Colonic mucosa (tissue), 4 donors: ENCODE measurements around the gene MSI2. TPM values are rescaled to one million over a fixed set of nuclear protein-coding genes. Genes with fewer than 3 reads are reported as not detected.

ENCODE experiments used
- DNase-seq: peaks from one replicate; pipeline ENCODE4 v3.0.0-alpha.2; 2020
- H3K27ac ChIP-seq: fragments of 200-600 bp; one replicate; pipeline ENCODE4 v1.8.0; 2021
- H3K27me3 ChIP-seq: fragments of 200-600 bp; one replicate; pipeline ENCODE4 v1.8.0; 2021
- H3K36me3 ChIP-seq: fragments of 200-600 bp; one replicate; pipeline ENCODE4 v1.8.0; 2021
- H3K4me1 ChIP-seq: fragments of 200-600 bp; one replicate; pipeline ENCODE4 v1.8.0; 2021; ENCODE audit warnings: mild to moderate bottlenecking
- H3K4me3 ChIP-seq: fragments of 200-600 bp; one replicate; pipeline ENCODE4 v1.8.0; 2021
- H3K9ac ChIP-seq, 2 donors: one replicate each; pipeline ENCODE4 v1.7.0; 2013; ENCODE audit warnings: control low read depth in 2 of 2, low read depth in 2 of 2, low read length in 2 of 2
- H3K9me3 ChIP-seq: fragments of 200-600 bp; one replicate; pipeline ENCODE4 v1.8.0; 2021
- intact Hi-C: fragments of 100-400 bp; cut with DNase I; formaldehyde crosslinking; loops from one replicate; pipeline ENCODE4 v1.14.1; 2022
- total RNA-seq, 2 donors: library from RNA; stranded (reverse); fragmentation: NEBNext Ultra II Directional in 1 of 2; extraction: Animal tissue kit (Norgen Biotek cat#: 25700) in 1 of 2; gene quantifications; one replicate each; pipeline ENCODE4 v1.2.1, GENCODE V29; 2021
- TF ChIP-seq, protein P1 (sequence below): fragments of 200-600 bp; IDR thresholded peaks from one replicate; pipeline ENCODE4 v1.8.0; 2022; ENCODE audit warnings: antibody characterized with exemption, mild to moderate bottlenecking
- donor health status: healthy.
- donor health status: DM: no; HTN: no; CAD: no.
- donor health status: DM: no; HTN: no; CAD: no.

MSI2 gene
- total RNA-seq, 2 donors from 2014 or later, result 61.6 to 75.4 TPM

DNA sequence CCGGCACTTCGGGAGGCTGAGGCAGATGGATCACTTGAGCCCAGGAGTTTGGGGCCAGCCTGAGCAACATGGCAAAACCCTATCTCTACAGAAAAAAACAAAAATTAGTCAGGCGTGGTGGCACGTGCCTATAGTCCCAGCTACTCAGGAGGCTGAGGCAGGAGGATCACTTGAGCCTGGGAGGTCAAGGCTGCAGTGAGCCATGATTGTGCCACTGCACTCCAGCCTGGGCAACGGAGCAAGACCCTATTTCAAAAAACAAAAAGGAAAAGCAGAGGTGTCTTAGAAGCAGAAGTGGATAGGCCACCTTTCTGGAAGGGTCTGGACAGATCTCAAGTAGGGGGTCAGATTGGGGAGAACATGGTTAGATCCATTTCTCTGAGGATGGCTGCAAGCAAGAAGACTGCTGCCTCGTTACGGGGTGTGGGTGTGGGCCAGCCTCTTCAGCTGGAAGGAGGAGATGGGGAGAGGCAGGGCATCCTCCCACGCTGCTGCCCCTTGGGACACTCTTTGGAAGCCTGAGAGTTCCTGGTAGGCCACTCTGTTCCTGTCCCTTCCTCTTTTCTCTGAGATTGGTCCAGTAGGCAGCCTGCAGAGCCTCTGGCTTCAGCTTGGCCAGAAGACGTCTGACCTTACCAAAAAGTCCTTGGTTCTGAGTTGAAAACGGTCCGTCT lies 208.0 kb downstream of the MSI2 start:
- no peak for DNase-seq
- H3K9me3 ChIP-seq, result no peaks in the 10 kb centered on the region
- H3K27me3 ChIP-seq, result no peaks in the 10 kb centered on the region
- H3K4me1 ChIP-seq, result no peaks in the 10 kb centered on the region
- H3K4me3 ChIP-seq, result no peak overlapping the region
- no peak overlapping the region for H3K27ac ChIP-seq
- no peak overlapping the region for H3K9ac ChIP-seq
- TF ChIP-seq, protein P1, sequence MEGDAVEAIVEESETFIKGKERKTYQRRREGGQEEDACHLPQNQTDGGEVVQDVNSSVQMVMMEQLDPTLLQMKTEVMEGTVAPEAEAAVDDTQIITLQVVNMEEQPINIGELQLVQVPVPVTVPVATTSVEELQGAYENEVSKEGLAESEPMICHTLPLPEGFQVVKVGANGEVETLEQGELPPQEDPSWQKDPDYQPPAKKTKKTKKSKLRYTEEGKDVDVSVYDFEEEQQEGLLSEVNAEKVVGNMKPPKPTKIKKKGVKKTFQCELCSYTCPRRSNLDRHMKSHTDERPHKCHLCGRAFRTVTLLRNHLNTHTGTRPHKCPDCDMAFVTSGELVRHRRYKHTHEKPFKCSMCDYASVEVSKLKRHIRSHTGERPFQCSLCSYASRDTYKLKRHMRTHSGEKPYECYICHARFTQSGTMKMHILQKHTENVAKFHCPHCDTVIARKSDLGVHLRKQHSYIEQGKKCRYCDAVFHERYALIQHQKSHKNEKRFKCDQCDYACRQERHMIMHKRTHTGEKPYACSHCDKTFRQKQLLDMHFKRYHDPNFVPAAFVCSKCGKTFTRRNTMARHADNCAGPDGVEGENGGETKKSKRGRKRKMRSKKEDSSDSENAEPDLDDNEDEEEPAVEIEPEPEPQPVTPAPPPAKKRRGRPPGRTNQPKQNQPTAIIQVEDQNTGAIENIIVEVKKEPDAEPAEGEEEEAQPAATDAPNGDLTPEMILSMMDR, result no peak
- H3K36me3 ChIP-seq, result no peaks in the 10 kb centered on the region
- intact Hi-C loops, result no loop called here

DNA sequence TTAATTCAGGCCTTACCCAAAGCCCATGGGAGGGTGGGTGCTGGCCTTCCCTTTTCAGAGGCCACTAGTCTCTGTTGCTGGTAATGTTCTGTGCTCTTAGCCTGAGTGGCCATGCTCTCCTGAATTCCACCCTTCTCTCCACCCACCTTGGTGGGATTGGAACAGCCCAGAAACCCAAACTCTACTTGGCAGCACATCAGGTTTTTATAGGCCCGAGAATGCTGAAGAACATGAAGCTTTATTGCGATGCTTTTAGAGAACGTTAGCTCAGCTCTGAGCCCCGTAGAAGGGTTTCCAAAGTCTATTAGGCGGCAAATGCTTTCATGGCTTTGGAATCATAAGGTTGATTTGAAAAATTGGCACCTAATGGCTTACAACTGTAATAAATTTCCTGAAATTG lies 209.3 kb downstream of the MSI2 start:
- TF ChIP-seq, protein P1, result no peak
- no peak overlapping the region for H3K4me3 ChIP-seq
- H3K9me3 ChIP-seq, result no peaks in the 10 kb centered on the region
- H3K27me3 ChIP-seq, result no peaks in the 10 kb centered on the region
- H3K27ac ChIP-seq, result no peak overlapping the region
- H3K36me3 ChIP-seq, result no peaks in the 10 kb centered on the region
- intact Hi-C loops, result no loop called here
- no peak for DNase-seq
- no peak overlapping the region for H3K9ac ChIP-seq
- H3K4me1 ChIP-seq, result no peaks in the 10 kb centered on the region

DNA sequence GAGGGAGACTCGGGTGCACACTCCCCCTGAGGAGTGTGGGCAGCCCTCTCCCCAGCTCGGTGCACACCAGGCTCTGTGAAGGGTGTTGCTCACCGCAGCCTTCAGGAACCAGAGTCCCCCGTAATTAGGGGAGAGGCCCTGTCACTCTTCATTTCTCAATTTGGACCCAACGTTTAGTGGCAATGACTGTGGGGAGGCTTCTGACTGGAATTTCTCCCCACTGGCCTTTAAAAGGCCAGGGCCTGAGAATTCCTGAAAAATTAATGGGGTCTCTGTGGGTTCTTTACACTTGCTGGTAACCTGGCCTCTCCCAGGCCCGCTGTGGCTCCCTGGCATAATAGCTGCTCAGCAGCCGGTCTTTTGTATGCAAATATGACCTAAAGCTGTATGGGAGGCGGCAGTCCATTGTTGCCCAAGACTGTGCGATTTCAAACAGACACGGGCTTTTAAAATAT lies 209.7 kb downstream of the MSI2 start:
- Histone ChIP-seq H3K27me3 (no peaks in the 10 kb centered on the region), H3K36me3 (no peaks in the 10 kb centered on the region), H3K9me3 (no peaks in the 10 kb centered on the region), H3K4me3 (no peak overlapping the region), H3K9ac (no peak overlapping the region), H3K4me1 (no peaks in the 10 kb centered on the region), H3K27ac (no peak overlapping the region)
- TF ChIP-seq, protein P1, result no peak
- DNase-seq, result no peak
- intact Hi-C loops, result no loop called here

DNA sequence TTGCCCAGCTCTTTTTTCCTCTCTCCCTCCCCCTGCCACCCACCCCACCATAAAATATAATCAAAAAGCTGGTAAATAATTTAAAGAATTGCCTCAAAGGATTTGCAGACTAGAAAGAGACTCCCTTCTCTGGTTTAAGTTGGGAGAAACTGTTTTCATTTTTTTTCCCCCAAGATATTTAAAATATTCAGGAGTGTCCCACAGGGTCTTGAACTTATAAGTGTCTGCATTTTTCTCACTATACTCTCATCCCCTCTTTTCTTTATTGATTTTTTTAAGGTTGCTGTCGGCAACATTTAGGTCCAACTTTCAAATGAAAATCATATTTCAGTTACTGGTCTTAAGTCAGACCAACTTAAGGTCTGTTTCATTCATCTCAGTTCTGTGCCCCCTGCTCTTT lies 210.2 kb downstream of the MSI2 start:
- no peak overlapping the region for H3K4me3 ChIP-seq
- no peak overlapping the region for H3K9ac ChIP-seq
- TF ChIP-seq, protein P1, result no peak
- H3K4me1 ChIP-seq, result no peaks in the 10 kb centered on the region
- intact Hi-C loops, result no loop called here
- H3K27me3 ChIP-seq, result no peaks in the 10 kb centered on the region
- DNase-seq, result no peak
- no peak overlapping the region for H3K27ac ChIP-seq
- no peaks in the 10 kb centered on the region for H3K9me3 ChIP-seq
- H3K36me3 ChIP-seq, result no peaks in the 10 kb centered on the region

DNA sequence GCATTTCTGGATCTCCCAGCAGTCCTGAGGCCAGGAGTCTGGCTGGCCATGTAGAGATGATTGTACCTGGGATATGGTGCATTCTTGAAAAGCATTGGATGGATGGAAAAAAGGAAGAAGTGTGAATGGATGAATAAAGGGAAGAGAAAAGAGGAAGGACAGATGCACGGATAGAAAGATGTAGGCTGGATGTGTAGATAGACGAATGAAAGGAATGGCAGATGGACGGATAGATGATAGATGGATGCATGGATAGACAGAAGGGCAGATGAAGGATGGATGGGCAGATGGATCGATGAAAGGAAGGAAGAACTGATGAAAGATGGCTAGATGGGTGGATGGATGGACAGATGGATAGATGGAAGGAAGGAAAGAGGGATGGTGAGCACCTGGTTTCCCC lies 210.9 kb downstream of the MSI2 start:
- no peak overlapping the region for H3K4me3 ChIP-seq
- H3K27me3 ChIP-seq, result no peaks in the 10 kb centered on the region
- no peak overlapping the region for H3K27ac ChIP-seq
- TF ChIP-seq, protein P1, result no peak
- no peaks in the 10 kb centered on the region for H3K9me3 ChIP-seq
- intact Hi-C loops, result no loop called here
- no peaks in the 10 kb centered on the region for H3K4me1 ChIP-seq
- no peaks in the 10 kb centered on the region for H3K36me3 ChIP-seq
- H3K9ac ChIP-seq, result no peak overlapping the region
- no peak for DNase-seq
